BE2C (cell line): ENCODE measurements around the gene ARHGAP26.

Experiments
- DNase-seq: peaks from one replicate; pipeline ENCODE4 v3.0.0-alpha.2; 2020
- H3K27me3 ChIP-seq: fragments of 250-450 bp; sonication (Bioruptor Pico); 2 replicates; pipeline ENCODE4 v1.5.1; 2020; ENCODE audit warnings: mild to moderate bottlenecking
- H3K36me3 ChIP-seq: fragments of 250-450 bp; sonication (Bioruptor Pico); 2 replicates; pipeline ENCODE4 v1.5.1; 2020; ENCODE audit warnings: mild to moderate bottlenecking
- H3K4me1 ChIP-seq: fragments of 250-450 bp; sonication (Bioruptor Pico); 2 replicates; pipeline ENCODE4 v1.5.1; 2020
- H3K4me3 ChIP-seq: 2 replicates; pipeline ENCODE4 v1.5.1; 2011; ENCODE audit warnings: low read depth, low read length
- H3K9me3 ChIP-seq: fragments of 250-450 bp; sonication (Bioruptor Pico); 2 replicates; pipeline ENCODE4 v1.5.1; 2020
- TF ChIP-seq, protein P1 (sequence below): IDR thresholded peaks from 2 replicates; pipeline ENCODE4 v1.5.1; 2012; ENCODE audit warnings: mild to moderate bottlenecking, low read depth, low read length

Gene ARHGAP26

DNA sequence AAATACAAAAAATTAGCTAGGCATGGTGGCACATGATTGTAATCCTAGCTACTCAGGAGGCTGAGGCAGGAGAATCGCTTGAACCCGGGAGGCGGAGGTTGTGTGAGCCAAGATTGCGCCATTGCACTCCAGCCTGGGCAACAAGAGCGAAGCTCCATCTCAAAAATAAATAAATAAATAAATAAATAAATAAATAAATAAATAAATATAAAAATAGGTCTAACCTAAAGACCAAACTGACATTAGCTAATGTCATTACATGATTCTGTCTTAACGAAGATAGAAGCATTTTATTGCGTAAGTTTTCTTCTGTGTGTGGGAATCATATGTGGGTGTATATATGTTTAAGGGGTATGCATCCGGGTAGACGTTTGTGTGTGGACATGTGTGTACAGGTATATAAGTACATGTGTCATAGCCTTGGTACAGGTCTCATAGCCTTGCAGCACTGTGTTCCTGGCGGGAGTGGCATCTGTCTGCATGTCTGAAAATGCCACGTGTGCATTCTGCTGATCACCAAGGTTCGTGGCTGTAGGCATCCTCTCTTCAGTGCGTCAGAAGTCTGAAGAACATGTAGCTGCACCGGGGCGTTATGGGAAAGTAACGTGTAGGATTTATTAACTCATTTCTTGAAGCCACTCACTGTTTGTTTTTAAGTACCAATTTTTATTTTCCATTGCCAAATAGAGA is 335.2 kb downstream of the ARHGAP26 start:
- Histone ChIP-seq H3K4me3 (no peak overlapping the region), H3K9me3 (no peaks in the 10 kb centered on the region), H3K27me3 (no peaks in the 10 kb centered on the region), H3K36me3 (no peaks in the 10 kb centered on the region), H3K4me1 (peaks cover 8% of the 10 kb centered on the region)
- TF ChIP-seq, protein P1, sequence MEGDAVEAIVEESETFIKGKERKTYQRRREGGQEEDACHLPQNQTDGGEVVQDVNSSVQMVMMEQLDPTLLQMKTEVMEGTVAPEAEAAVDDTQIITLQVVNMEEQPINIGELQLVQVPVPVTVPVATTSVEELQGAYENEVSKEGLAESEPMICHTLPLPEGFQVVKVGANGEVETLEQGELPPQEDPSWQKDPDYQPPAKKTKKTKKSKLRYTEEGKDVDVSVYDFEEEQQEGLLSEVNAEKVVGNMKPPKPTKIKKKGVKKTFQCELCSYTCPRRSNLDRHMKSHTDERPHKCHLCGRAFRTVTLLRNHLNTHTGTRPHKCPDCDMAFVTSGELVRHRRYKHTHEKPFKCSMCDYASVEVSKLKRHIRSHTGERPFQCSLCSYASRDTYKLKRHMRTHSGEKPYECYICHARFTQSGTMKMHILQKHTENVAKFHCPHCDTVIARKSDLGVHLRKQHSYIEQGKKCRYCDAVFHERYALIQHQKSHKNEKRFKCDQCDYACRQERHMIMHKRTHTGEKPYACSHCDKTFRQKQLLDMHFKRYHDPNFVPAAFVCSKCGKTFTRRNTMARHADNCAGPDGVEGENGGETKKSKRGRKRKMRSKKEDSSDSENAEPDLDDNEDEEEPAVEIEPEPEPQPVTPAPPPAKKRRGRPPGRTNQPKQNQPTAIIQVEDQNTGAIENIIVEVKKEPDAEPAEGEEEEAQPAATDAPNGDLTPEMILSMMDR = no peak
- no peak for DNase-seq

DNA sequence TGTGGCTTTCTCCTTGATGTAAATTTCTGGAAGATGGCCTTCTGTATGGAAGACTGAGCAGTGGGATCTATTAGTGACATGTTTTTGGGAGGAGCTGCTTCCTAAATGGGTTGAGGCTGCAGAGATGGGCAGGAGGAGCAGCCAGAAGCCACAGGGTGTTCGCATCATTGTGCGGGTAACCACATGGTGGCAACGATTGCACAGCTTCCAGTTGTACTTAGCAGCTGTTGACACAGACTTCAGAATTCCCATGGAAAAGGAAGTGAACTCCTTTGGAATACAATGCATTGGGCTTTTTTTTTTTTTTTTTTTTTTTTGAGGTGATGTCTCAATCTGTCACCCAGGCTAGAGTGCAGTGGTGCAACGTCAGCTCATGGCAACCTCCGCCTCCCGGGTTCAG is 336.0 kb downstream of the ARHGAP26 start:
- Histone ChIP-seq H3K9me3 (no peaks in the 10 kb centered on the region), H3K36me3 (no peaks in the 10 kb centered on the region), H3K4me3 (no peak overlapping the region), H3K27me3 (no peaks in the 10 kb centered on the region), H3K4me1 (peaks cover 8% of the 10 kb centered on the region)
- peak; percentile 43 for DNase-seq
- TF ChIP-seq, protein P1 = peak; percentile 51

DNA sequence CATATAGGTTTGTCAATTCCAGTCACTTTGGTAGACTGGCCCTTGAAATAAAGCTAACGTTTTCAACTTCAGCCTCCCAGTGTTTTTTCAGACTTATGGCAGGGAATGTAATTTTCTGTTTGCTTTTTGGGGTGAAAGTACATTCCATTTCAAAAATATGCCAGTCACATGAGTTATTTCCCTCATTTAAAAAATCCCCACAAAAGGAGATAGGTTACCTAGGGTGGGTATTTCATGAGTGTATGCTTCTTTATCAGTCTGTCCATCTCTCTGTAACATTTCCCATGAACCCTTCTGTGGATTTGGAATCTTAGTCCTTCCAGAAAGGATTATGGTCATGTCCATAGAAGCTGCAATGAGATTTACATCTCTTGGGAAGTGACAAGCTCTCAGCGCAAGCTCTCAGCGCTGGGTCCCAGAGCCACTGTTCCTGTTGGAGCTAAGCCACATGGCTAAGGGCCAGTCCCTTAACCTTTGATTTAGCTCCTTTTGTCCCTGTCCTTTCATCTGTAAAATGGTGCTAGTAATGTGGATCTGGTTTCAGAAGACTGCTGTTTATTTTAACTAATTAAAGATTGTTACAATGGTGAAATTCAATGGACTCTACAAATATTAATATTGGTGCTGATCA is 338.4 kb downstream of the ARHGAP26 start:
- no peaks in the 10 kb centered on the region for H3K27me3 ChIP-seq
- TF ChIP-seq, protein P1 = no peak
- no peaks in the 10 kb centered on the region for H3K9me3 ChIP-seq
- no peak overlapping the region for H3K4me3 ChIP-seq
- peak; percentile 55 for DNase-seq
- no peaks in the 10 kb centered on the region for H3K36me3 ChIP-seq
- peaks cover 8% of the 10 kb centered on the region for H3K4me1 ChIP-seq

DNA sequence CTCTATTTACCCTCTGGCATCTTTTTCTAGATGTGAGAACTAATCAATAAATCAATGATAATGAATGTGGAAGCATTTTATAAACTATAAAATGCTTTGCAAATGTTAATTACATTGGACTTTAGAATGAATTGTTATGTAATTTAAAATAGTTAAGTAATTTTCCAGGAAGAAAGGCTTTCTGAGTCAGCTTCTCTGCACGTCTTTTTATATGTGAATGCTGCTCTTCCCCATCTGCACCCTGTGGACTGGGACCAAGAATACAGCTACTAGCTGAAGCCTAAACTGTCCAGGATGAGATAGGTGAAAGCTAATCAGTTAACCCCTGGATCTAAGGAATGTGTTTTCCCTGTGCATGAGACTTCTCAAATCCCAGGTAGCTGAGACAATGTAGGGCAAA is 340.4 kb downstream of the ARHGAP26 start:
- no peak for DNase-seq
- no peaks in the 10 kb centered on the region for H3K9me3 ChIP-seq
- TF ChIP-seq, protein P1 = no peak
- H3K27me3 ChIP-seq = no peaks in the 10 kb centered on the region
- H3K36me3 ChIP-seq = no peaks in the 10 kb centered on the region
- peaks cover 8% of the 10 kb centered on the region for H3K4me1 ChIP-seq
- H3K4me3 ChIP-seq = no peak overlapping the region

DNA sequence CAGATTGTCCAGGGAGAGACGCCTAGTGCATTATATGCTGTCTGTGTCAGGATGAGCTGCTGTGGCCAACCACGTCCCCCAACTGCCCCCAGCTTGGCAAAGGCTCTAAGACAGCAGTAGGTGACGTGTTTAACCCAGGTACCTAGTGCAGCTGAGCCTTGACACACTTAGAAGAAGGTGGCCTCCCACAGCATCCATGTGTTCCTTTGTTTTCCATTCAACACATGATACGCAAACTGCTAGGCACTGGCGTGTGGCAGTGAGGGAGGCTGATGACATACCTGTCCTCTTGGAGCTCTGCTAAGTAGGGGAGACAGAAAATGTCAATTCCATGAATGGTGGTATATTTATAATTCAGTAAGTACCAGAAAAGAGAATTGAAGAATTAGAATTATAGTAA is 341.6 kb downstream of the ARHGAP26 start:
- H3K4me1 ChIP-seq = peaks cover 8% of the 10 kb centered on the region
- no peaks in the 10 kb centered on the region for H3K27me3 ChIP-seq
- TF ChIP-seq, protein P1 = no peak
- no peak for DNase-seq
- H3K4me3 ChIP-seq = no peak overlapping the region
- no peaks in the 10 kb centered on the region for H3K36me3 ChIP-seq
- no peaks in the 10 kb centered on the region for H3K9me3 ChIP-seq

DNA sequence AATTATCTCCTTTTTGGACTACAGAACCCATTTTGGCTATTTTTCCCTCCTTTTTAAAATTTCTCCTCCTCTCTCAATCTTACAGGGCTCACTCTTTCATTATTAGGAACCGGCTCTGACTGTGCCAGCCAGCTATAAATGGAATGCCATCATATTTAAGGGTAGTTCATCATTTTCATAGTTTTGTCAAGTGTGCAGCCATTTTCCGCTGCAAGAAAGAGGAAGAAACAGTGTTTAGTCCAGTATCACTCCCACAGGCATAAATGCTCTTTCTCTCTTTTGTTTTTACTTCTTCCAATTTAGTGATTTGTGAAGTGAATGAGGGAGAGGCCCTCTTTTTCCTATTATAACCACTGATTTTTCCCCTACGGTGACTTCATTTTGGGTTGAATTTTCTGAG is 343.3 kb downstream of the ARHGAP26 start:
- TF ChIP-seq, protein P1 = no peak
- no peak for DNase-seq

More for the DNA sequence above, 343.3 kb downstream of the ARHGAP26 start:
- no peak overlapping the region for H3K4me3 ChIP-seq
- no peaks in the 10 kb centered on the region for H3K27me3 ChIP-seq
- H3K36me3 ChIP-seq = no peaks in the 10 kb centered on the region
- H3K4me1 ChIP-seq = peaks cover 3% of the 10 kb centered on the region
- no peaks in the 10 kb centered on the region for H3K9me3 ChIP-seq
